ENCODE results near the gene TBC1D2B. TPM values are rescaled to one million over a fixed set of nuclear protein-coding genes. Genes with fewer than 3 reads are reported as not detected.

Gene TBC1D2B
- polyA plus RNA-seq, 1 donor from 2014 or later = 9.4 TPM

DNA sequence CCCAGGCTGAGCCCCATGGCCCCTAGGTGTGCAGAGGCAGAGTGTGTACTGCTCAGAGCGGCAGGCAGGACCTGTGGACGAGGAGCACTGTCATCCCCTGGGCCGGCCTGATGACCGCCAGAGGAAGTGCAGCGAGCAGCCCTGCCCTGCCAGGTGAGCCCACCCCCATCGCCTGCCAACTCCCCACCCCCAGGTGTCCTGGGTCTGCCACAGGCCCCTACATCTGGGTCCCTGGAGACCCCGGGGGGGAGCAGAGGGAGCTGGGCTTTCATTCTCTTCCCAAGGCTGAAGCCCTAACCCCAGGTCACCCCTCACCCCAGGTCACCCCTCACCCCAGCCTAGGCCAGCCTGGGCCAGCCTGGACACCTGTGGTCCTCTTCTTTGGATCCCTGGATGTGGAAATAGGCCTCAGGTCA is 93.1 kb downstream of the TBC1D2B start:
- no peak overlapping the region for H3K9ac ChIP-seq (ENCODE audit: low read length)
- no peaks in the 10 kb centered on the region for H3K9me3 ChIP-seq (ENCODE audit: low read length)
- no peaks in the 10 kb centered on the region for H3K36me3 ChIP-seq (ENCODE audit: insufficient read depth, low read length)
- no peaks in the 10 kb centered on the region for H3F3A ChIP-seq (ENCODE audit: insufficient read depth, low read length, poor library complexity, severe bottlenecking)
- TF ChIP-seq REST (IDR thresholded peaks at IDR 0.05; ENCODE audit: borderline replicate concordance) = no peak
- no peaks in the 10 kb centered on the region for H3K9me2 ChIP-seq (ENCODE audit: insufficient read depth, low read length)
- H3K4me2 ChIP-seq (ENCODE audit: low read length) = no peak overlapping the region
- no peak overlapping the region for H2AFZ ChIP-seq (ENCODE audit: low read depth, low read length)
- H3K27ac ChIP-seq (ENCODE audit: low read length) = no peak overlapping the region
- H3K4me3 ChIP-seq (ENCODE audit: low read length) = no peak overlapping the region
- H3K79me2 ChIP-seq (replicated peaks; ENCODE audit: insufficient read depth, low read length) = no peaks in the 10 kb centered on the region
- no peaks in the 10 kb centered on the region for H3K27me3 ChIP-seq (ENCODE audit: insufficient read depth, low read depth, low read length)
- H4K20me1 ChIP-seq (ENCODE audit: insufficient read depth) = no peaks in the 10 kb centered on the region

DNA sequence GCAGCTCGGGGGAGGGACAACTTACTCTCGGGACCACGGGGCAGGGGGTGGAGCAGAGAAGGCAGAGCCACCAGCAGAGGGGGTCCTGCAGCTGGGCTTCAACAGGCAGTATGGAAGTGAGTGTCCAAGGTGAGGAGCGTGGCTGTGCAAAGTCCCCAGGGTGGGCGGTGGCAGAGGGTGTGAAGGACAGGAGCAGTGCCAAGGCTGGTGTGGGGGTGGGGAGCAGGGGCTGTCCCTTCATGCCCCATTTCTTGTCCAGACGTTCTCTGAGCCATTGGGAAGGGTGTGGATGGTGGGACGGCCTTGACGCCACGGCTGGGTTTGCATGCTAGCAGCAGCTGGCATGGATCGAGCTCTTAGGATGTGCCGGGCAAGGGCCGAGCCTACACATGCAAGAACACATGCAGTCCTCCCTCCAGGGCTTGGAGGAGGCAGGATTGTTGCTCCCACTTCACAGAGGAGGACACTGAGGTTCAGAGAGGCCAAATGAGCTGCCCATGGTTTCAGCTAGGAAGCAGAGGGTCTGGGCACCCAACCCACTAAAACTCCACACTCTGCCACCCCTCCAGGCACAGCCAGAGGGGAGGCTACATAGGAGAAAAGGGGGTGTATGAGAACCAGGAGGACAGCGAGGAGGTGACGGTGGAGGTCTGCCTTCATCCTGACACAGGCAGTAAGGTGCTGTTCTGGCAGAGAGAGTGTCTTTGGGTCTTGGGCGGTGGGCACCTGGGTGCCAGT is 93.6 kb downstream of the TBC1D2B start:
- H3K9me3 ChIP-seq (ENCODE audit: low read length) = no peaks in the 10 kb centered on the region
- H4K20me1 ChIP-seq (ENCODE audit: insufficient read depth) = no peaks in the 10 kb centered on the region
- H3K9me2 ChIP-seq (ENCODE audit: insufficient read depth, low read length) = no peaks in the 10 kb centered on the region
- H3K4me2 ChIP-seq (ENCODE audit: low read length) = no peak overlapping the region
- H3K27ac ChIP-seq (ENCODE audit: low read length) = no peak overlapping the region
- TF ChIP-seq MXI1 (conservative IDR thresholded peaks at IDR 0.05; ENCODE audit: poor library complexity, severe bottlenecking) = no peak
- no peak for TF ChIP-seq RAD21 (conservative IDR thresholded peaks at IDR 0.05)
- TF ChIP-seq SMC3 (conservative IDR thresholded peaks at IDR 0.05; ENCODE audit: poor library complexity) = no peak
- no peak for TF ChIP-seq TAF1 (IDR thresholded peaks at IDR 0.05; ENCODE audit: low read depth)
- no peak for TF ChIP-seq EZH2 (IDR thresholded peaks at IDR 0.05; ENCODE audit: borderline replicate concordance, insufficient read depth, low read length, poor library complexity, severe bottlenecking)
- no peak for TF ChIP-seq REST (IDR thresholded peaks at IDR 0.05; ENCODE audit: borderline replicate concordance)
- no peak for TF ChIP-seq POLR2AphosphoS5 (IDR thresholded peaks at IDR 0.05)
- no peak for TF ChIP-seq EP300 (conservative IDR thresholded peaks at IDR 0.05; ENCODE audit: poor library complexity, severe bottlenecking)
- TF ChIP-seq CTCF (IDR thresholded peaks at IDR 0.05; ENCODE audit: poor library complexity, severe bottlenecking) = no peak
- no peaks in the 10 kb centered on the region for H3K36me3 ChIP-seq (ENCODE audit: insufficient read depth, low read length)
- H3K9ac ChIP-seq (ENCODE audit: low read length) = no peak overlapping the region
- H3K4me3 ChIP-seq (ENCODE audit: low read length) = no peak overlapping the region
- no peaks in the 10 kb centered on the region for H3F3A ChIP-seq (ENCODE audit: insufficient read depth, low read length, poor library complexity, severe bottlenecking)
- H3K79me2 ChIP-seq (replicated peaks; ENCODE audit: insufficient read depth, low read length) = no peaks in the 10 kb centered on the region
- no peak overlapping the region for H2AFZ ChIP-seq (ENCODE audit: low read depth, low read length)
- H3K27me3 ChIP-seq (ENCODE audit: insufficient read depth, low read depth, low read length) = no peaks in the 10 kb centered on the region

Measured in neural cell (in vitro differentiated cells).